Measurements from ENCODE around the gene FRMD6.

FRMD6 gene

GRCh38 chr14:51661504-51661903 is 9.8 kb downstream of the FRMD6 start:
- no peaks in the 10 kb centered on the region for H3K27me3 ChIP-seq (ENCODE audit: control insufficient read depth in 1 of 2, insufficient read depth in 2 of 2, low read length in 2 of 2)
- H3K27ac ChIP-seq (ENCODE audit: low read depth, low read length) = no peak overlapping the region
- H3K36me3 ChIP-seq (ENCODE audit: control insufficient read depth in 1 of 2, insufficient read depth in 2 of 2, low read length in 2 of 2) = no peaks in the 10 kb centered on the region
- H3K4me1 ChIP-seq (ENCODE audit: control insufficient read depth in 1 of 2, insufficient read depth in 2 of 2, low read length in 2 of 2) = peaks cover 0 to 3% of the 10 kb centered on the region in 2 donors
- H3K9me3 ChIP-seq (ENCODE audit: control insufficient read depth in 1 of 2, low read length in 2 of 2) = no peaks in the 10 kb centered on the region
- no peak overlapping the region for H3K4me3 ChIP-seq (ENCODE audit: low read depth in 1 of 2, low read length in 2 of 2)
- H3K9ac ChIP-seq (ENCODE audit: low read depth in 1 of 2, low read length in 2 of 2) = no peak overlapping the region

- Histone ChIP-seq H3K27ac (ENCODE audit: low read depth, low read length) (no peak overlapping the region), H3K9me3 (ENCODE audit: control insufficient read depth in 1 of 2, low read length in 2 of 2) (no peaks in the 10 kb centered on the region), H3K36me3 (ENCODE audit: control insufficient read depth in 1 of 2, insufficient read depth in 2 of 2, low read length in 2 of 2) (no peaks in the 10 kb centered on the region), H3K27me3 (ENCODE audit: control insufficient read depth in 1 of 2, insufficient read depth in 2 of 2, low read length in 2 of 2) (no peaks in the 10 kb centered on the region), H3K9ac (ENCODE audit: low read depth in 1 of 2, low read length in 2 of 2) (no peak overlapping the region), H3K4me3 (ENCODE audit: low read depth in 1 of 2, low read length in 2 of 2) (no peak overlapping the region), H3K4me1 (ENCODE audit: control insufficient read depth in 1 of 2, insufficient read depth in 2 of 2, low read length in 2 of 2) (no peaks in the 10 kb centered on the region)
These were observed 12.1 kb downstream of the FRMD6 start for GRCh38 chr14:51663783-51664326.

DNA sequence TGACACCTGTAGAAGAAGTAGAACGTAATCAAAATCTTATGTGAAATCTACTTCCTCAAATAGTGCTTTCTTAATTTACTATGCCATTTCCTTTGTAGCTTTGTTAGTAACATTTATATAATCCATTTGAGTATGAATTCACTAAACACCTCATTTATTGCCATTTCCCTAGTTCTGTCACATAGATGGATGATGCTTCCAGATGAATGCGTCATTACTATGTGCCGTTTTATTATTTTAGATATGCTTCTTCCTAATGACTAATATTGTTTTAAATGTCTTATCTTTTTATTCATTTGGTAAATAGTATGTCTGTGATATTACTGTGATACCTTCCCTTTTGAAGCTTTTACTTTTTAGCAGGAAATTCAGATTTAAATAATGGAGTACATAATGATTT is 14.4 kb downstream of the FRMD6 start:
- Histone ChIP-seq H3K4me3 (ENCODE audit: low read depth in 1 of 2, low read length in 2 of 2) (no peak overlapping the region), H3K27ac (ENCODE audit: low read depth, low read length) (no peak overlapping the region), H3K9me3 (ENCODE audit: control insufficient read depth in 1 of 2, low read length in 2 of 2) (no peaks in the 10 kb centered on the region), H3K9ac (ENCODE audit: low read depth in 1 of 2, low read length in 2 of 2) (no peak overlapping the region), H3K4me1 (ENCODE audit: control insufficient read depth in 1 of 2, insufficient read depth in 2 of 2, low read length in 2 of 2) (no peaks in the 10 kb centered on the region), H3K36me3 (ENCODE audit: control insufficient read depth in 1 of 2, insufficient read depth in 2 of 2, low read length in 2 of 2) (no peaks in the 10 kb centered on the region), H3K27me3 (ENCODE audit: control insufficient read depth in 1 of 2, insufficient read depth in 2 of 2, low read length in 2 of 2) (no peaks in the 10 kb centered on the region)

- H3K27me3 ChIP-seq (ENCODE audit: control insufficient read depth in 1 of 2, insufficient read depth in 2 of 2, low read length in 2 of 2) = no peaks in the 10 kb centered on the region
- H3K9me3 ChIP-seq (ENCODE audit: control insufficient read depth in 1 of 2, low read length in 2 of 2) = no peaks in the 10 kb centered on the region
- H3K4me1 ChIP-seq (ENCODE audit: control insufficient read depth in 1 of 2, insufficient read depth in 2 of 2, low read length in 2 of 2) = no peaks in the 10 kb centered on the region
- H3K27ac ChIP-seq (ENCODE audit: low read depth, low read length) = no peak overlapping the region
- no peaks in the 10 kb centered on the region for H3K36me3 ChIP-seq (ENCODE audit: control insufficient read depth in 1 of 2, insufficient read depth in 2 of 2, low read length in 2 of 2)
- no peak overlapping the region for H3K4me3 ChIP-seq (ENCODE audit: low read depth in 1 of 2, low read length in 2 of 2)
- H3K9ac ChIP-seq (ENCODE audit: low read depth in 1 of 2, low read length in 2 of 2) = no peak overlapping the region
These were observed 15.1 kb downstream of the FRMD6 start for GRCh38 chr14:51666826-51667225.

DNA sequence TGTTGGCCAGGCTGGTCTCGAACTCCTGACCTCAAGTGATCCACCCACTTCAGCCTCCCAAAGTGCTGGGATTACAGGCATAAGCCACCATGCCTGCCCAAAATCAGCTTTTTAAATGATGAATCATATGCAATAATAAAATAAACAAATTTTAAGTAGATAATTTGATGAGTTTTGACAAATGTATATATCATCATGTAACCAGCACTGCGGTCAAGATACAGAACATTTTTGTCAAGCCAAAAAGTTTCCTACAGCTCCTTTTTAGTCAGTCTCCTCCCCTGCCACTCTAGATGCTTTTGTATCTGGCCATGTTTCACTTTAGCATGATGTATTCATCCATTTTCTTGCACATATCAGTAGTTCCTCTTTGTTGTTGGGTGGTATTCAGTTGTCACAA is 17.2 kb downstream of the FRMD6 start:
- H3K27me3 ChIP-seq (ENCODE audit: control insufficient read depth in 1 of 2, insufficient read depth in 2 of 2, low read length in 2 of 2) = no peaks in the 10 kb centered on the region
- no peaks in the 10 kb centered on the region for H3K9me3 ChIP-seq (ENCODE audit: control insufficient read depth in 1 of 2, low read length in 2 of 2)
- no peak overlapping the region for H3K4me3 ChIP-seq (ENCODE audit: low read depth in 1 of 2, low read length in 2 of 2)
- no peaks in the 10 kb centered on the region for H3K36me3 ChIP-seq (ENCODE audit: control insufficient read depth in 1 of 2, insufficient read depth in 2 of 2, low read length in 2 of 2)
- H3K27ac ChIP-seq (ENCODE audit: low read depth, low read length) = no peak overlapping the region
- no peaks in the 10 kb centered on the region for H3K4me1 ChIP-seq (ENCODE audit: control insufficient read depth in 1 of 2, insufficient read depth in 2 of 2, low read length in 2 of 2)
- no peak overlapping the region for H3K9ac ChIP-seq (ENCODE audit: low read depth in 1 of 2, low read length in 2 of 2)

- no peaks in the 10 kb centered on the region for H3K27me3 ChIP-seq (ENCODE audit: control insufficient read depth in 1 of 2, insufficient read depth in 2 of 2, low read length in 2 of 2)
- H3K36me3 ChIP-seq (ENCODE audit: control insufficient read depth in 1 of 2, insufficient read depth in 2 of 2, low read length in 2 of 2) = no peaks in the 10 kb centered on the region
- no peaks in the 10 kb centered on the region for H3K9me3 ChIP-seq (ENCODE audit: control insufficient read depth in 1 of 2, low read length in 2 of 2)
- no peak overlapping the region for H3K27ac ChIP-seq (ENCODE audit: low read depth, low read length)
- H3K4me1 ChIP-seq (ENCODE audit: control insufficient read depth in 1 of 2, insufficient read depth in 2 of 2, low read length in 2 of 2) = peaks cover 0 to 5% of the 10 kb centered on the region in 2 donors
- H3K9ac ChIP-seq (ENCODE audit: low read depth in 1 of 2, low read length in 2 of 2) = no peak overlapping the region
- no peak overlapping the region for H3K4me3 ChIP-seq (ENCODE audit: low read depth in 1 of 2, low read length in 2 of 2)
These were observed 22.7 kb downstream of the FRMD6 start for GRCh38 chr14:51674294-51675002.

GRCh38 chr14:51676549-51676948 is 24.8 kb downstream of the FRMD6 start:
- H3K9me3 ChIP-seq (ENCODE audit: control insufficient read depth in 1 of 2, low read length in 2 of 2) = no peaks in the 10 kb centered on the region
- H3K9ac ChIP-seq (ENCODE audit: low read depth in 1 of 2, low read length in 2 of 2) = no peak overlapping the region
- no peak overlapping the region for H3K4me3 ChIP-seq (ENCODE audit: low read depth in 1 of 2, low read length in 2 of 2)
- H3K4me1 ChIP-seq (ENCODE audit: control insufficient read depth in 1 of 2, insufficient read depth in 2 of 2, low read length in 2 of 2) = peaks cover 0 to 5% of the 10 kb centered on the region in 2 donors
- no peaks in the 10 kb centered on the region for H3K27me3 ChIP-seq (ENCODE audit: control insufficient read depth in 1 of 2, insufficient read depth in 2 of 2, low read length in 2 of 2)
- no peak overlapping the region for H3K27ac ChIP-seq (ENCODE audit: low read depth, low read length)
- H3K36me3 ChIP-seq (ENCODE audit: control insufficient read depth in 1 of 2, insufficient read depth in 2 of 2, low read length in 2 of 2) = no peaks in the 10 kb centered on the region

DNA sequence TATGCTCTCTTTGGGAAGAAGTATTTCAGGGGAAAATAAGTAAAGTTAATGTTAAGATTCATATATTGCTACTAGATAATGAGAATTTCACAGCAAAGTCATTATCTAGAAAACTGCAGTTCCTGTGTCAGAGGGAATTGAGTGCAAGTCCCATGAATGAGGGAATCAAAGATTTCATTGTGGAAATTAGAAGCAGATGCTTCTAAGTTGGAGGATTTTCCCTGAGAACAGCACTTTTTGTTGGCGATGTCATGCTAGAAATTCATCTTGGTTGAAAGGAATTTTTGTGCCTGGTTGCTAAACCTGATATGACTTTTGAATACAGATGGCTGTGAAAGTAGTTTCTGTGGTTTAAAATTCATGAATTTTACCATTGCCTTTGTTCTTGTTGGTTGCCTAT is 25.6 kb downstream of the FRMD6 start:
- H3K4me3 ChIP-seq (ENCODE audit: low read depth in 1 of 2, low read length in 2 of 2) = no peak overlapping the region
- no peaks in the 10 kb centered on the region for H3K36me3 ChIP-seq (ENCODE audit: control insufficient read depth in 1 of 2, insufficient read depth in 2 of 2, low read length in 2 of 2)
- H3K27me3 ChIP-seq (ENCODE audit: control insufficient read depth in 1 of 2, insufficient read depth in 2 of 2, low read length in 2 of 2) = no peaks in the 10 kb centered on the region
- H3K27ac ChIP-seq (ENCODE audit: low read depth, low read length) = no peak overlapping the region
- H3K9ac ChIP-seq (ENCODE audit: low read depth in 1 of 2, low read length in 2 of 2) = no peak overlapping the region
- H3K9me3 ChIP-seq (ENCODE audit: control insufficient read depth in 1 of 2, low read length in 2 of 2) = no peaks in the 10 kb centered on the region
- H3K4me1 ChIP-seq (ENCODE audit: control insufficient read depth in 1 of 2, insufficient read depth in 2 of 2, low read length in 2 of 2) = peaks cover 0 to 5% of the 10 kb centered on the region in 2 donors

DNA sequence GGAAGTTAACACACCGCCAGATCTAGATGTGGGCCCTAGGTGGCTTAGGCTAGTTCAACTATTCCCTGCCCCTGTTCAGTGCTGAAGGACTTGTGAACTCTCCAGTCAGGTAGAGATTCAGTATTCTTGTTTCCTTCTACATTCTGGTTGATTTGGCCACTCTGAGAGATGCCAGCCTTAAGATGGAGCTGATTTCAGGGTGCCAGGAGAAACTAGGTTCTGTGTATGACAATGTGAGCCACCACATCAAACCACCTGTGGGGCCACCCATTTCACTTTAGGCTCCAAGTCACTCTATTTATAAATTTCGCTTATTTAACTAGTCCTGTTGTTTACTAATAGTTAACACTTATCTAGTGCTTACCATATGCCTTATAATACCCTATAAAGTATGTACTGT is 26.0 kb downstream of the FRMD6 start:
- no peak overlapping the region for H3K4me3 ChIP-seq (ENCODE audit: low read depth in 1 of 2, low read length in 2 of 2)
- no peak overlapping the region for H3K27ac ChIP-seq (ENCODE audit: low read depth, low read length)
- H3K27me3 ChIP-seq (ENCODE audit: control insufficient read depth in 1 of 2, insufficient read depth in 2 of 2, low read length in 2 of 2) = no peaks in the 10 kb centered on the region
- no peaks in the 10 kb centered on the region for H3K9me3 ChIP-seq (ENCODE audit: control insufficient read depth in 1 of 2, low read length in 2 of 2)
- H3K36me3 ChIP-seq (ENCODE audit: control insufficient read depth in 1 of 2, insufficient read depth in 2 of 2, low read length in 2 of 2) = no peaks in the 10 kb centered on the region
- H3K4me1 ChIP-seq (ENCODE audit: control insufficient read depth in 1 of 2, insufficient read depth in 2 of 2, low read length in 2 of 2) = peaks cover 0 to 5% of the 10 kb centered on the region in 2 donors
- H3K9ac ChIP-seq (ENCODE audit: low read depth in 1 of 2, low read length in 2 of 2) = no peak overlapping the region

GRCh38 chr14:51680031-51680430 is 28.3 kb downstream of the FRMD6 start:
- H3K4me3 ChIP-seq (ENCODE audit: low read depth in 1 of 2, low read length in 2 of 2) = no peak overlapping the region
- H3K9me3 ChIP-seq (ENCODE audit: control insufficient read depth in 1 of 2, low read length in 2 of 2) = no peaks in the 10 kb centered on the region
- H3K36me3 ChIP-seq (ENCODE audit: control insufficient read depth in 1 of 2, insufficient read depth in 2 of 2, low read length in 2 of 2) = no peaks in the 10 kb centered on the region
- peaks cover 0 to 5% of the 10 kb centered on the region in 2 donors for H3K4me1 ChIP-seq (ENCODE audit: control insufficient read depth in 1 of 2, insufficient read depth in 2 of 2, low read length in 2 of 2)
- no peaks in the 10 kb centered on the region for H3K27me3 ChIP-seq (ENCODE audit: control insufficient read depth in 1 of 2, insufficient read depth in 2 of 2, low read length in 2 of 2)
- H3K9ac ChIP-seq (ENCODE audit: low read depth in 1 of 2, low read length in 2 of 2) = no peak overlapping the region
- no peak overlapping the region for H3K27ac ChIP-seq (ENCODE audit: low read depth, low read length)
